A673 (cell line): Measurements from ENCODE around the gene ZNF511. TPM values are rescaled to one million over a fixed set of nuclear protein-coding genes. Genes with fewer than 3 reads are reported as not detected.

Experiments
- BruUV-seq: library from RNA; stranded (reverse); fragments of 400-500 nt; replicated peaks from 2 replicates; lab custom pipeline; 2021; lab: Mats Ljungman, UMichigan
- CTCF ChIA-PET: fragments of 300-600 bp; sonication (Branson Sonifier 250); formaldehyde crosslinking; loops from one replicate; lab custom pipeline; 2022; ENCODE audit warnings: antibody characterized with exemption; lab: Charles Lee
- POLR2A ChIA-PET: fragments of 300-600 bp; sonication (Branson Sonifier 250); formaldehyde crosslinking; loops from one replicate; lab custom pipeline; 2022; ENCODE audit warnings: antibody characterized with exemption; ENCODE audit not compliant: low non-redundant PET; lab: Charles Lee
- DNase-seq: peaks from one replicate; pipeline ENCODE4 v3.0.0-alpha.2; 2015; ENCODE audit warnings: low spot score
- H3K27ac ChIP-seq: fragments of 200-600 bp; sonication (generic); 2 replicates; pipeline ENCODE4 v1.5.1; 2016; ENCODE audit warnings: mixed run types, low read depth, mild to moderate bottlenecking, mixed read lengths, antibody characterized with exemption, low read length; ENCODE audit not compliant: poor library complexity, severe bottlenecking
- H3K27me3 ChIP-seq: fragments of 200-600 bp; sonication (generic); replicated peaks from 2 replicates; pipeline ENCODE4 v1.6.1; 2017; ENCODE audit warnings: mixed run types, low read depth, mild to moderate bottlenecking, mixed read lengths, antibody characterized with exemption, low read length; ENCODE audit not compliant: insufficient read depth, poor library complexity
- H3K36me3 ChIP-seq: fragments of 200-600 bp; sonication (generic); 2 replicates; pipeline ENCODE4 v1.6.1; 2016; ENCODE audit warnings: mixed run types, mild to moderate bottlenecking, mixed read lengths, antibody characterized with exemption, low read length; ENCODE audit not compliant: insufficient read depth, poor library complexity, severe bottlenecking
- H3K4me1 ChIP-seq: fragments of 200-600 bp; sonication (generic); 2 replicates; pipeline ENCODE4 v1.6.1; 2017; ENCODE audit warnings: mixed run types, mild to moderate bottlenecking, mixed read lengths, antibody characterized with exemption, low read length; ENCODE audit not compliant: insufficient read depth, poor library complexity, severe bottlenecking
- H3K4me3 ChIP-seq: fragments of 200-600 bp; sonication (generic); 2 replicates; pipeline ENCODE4 v1.5.1; 2016; ENCODE audit warnings: low read depth, mixed run types, mild to moderate bottlenecking, mixed read lengths, low read length; ENCODE audit not compliant: poor library complexity, severe bottlenecking
- H3K9me3 ChIP-seq: fragments of 200-600 bp; sonication (generic); 2 replicates; pipeline ENCODE4 v1.6.1; 2016; ENCODE audit warnings: mixed run types, low read depth, mild to moderate bottlenecking, mixed read lengths, antibody characterized with exemption, low read length; ENCODE audit not compliant: poor library complexity, severe bottlenecking
- EZH2 ChIP-seq: fragments of 200-600 bp; sonication (generic); IDR thresholded peaks from 2 replicates; pipeline ENCODE4 v1.6.1; 2017; ENCODE audit warnings: borderline replicate concordance, low read depth, mild to moderate bottlenecking, mixed read lengths, antibody characterized with exemption, low read length; ENCODE audit not compliant: poor library complexity, severe bottlenecking
- intact Hi-C: fragments of 100-400 bp; cut with micrococcal nuclease; formaldehyde crosslinking; loops from one replicate; pipeline ENCODE4 v1.10.0; 2022; ENCODE audit not compliant: unreplicated experiment
- total RNA-seq: library from RNA; stranded (reverse); gene quantifications from 2 replicates; pipeline ENCODE4 v1.2.3, GENCODE V29; 2021
- TF ChIP-seq, protein P1 (sequence below): fragments of 300-800, 200-600 bp; sonication (generic); conservative IDR thresholded peaks from 2 replicates; pipeline ENCODE4 v1.5.1; 2017; ENCODE audit warnings: low read depth, mild to moderate bottlenecking, antibody characterized with exemption, low read length, moderate library complexity, mixed read lengths

The ZNF511 gene
- total RNA-seq, 1 experiment from 2014 or later = 61.4 TPM

DNA sequence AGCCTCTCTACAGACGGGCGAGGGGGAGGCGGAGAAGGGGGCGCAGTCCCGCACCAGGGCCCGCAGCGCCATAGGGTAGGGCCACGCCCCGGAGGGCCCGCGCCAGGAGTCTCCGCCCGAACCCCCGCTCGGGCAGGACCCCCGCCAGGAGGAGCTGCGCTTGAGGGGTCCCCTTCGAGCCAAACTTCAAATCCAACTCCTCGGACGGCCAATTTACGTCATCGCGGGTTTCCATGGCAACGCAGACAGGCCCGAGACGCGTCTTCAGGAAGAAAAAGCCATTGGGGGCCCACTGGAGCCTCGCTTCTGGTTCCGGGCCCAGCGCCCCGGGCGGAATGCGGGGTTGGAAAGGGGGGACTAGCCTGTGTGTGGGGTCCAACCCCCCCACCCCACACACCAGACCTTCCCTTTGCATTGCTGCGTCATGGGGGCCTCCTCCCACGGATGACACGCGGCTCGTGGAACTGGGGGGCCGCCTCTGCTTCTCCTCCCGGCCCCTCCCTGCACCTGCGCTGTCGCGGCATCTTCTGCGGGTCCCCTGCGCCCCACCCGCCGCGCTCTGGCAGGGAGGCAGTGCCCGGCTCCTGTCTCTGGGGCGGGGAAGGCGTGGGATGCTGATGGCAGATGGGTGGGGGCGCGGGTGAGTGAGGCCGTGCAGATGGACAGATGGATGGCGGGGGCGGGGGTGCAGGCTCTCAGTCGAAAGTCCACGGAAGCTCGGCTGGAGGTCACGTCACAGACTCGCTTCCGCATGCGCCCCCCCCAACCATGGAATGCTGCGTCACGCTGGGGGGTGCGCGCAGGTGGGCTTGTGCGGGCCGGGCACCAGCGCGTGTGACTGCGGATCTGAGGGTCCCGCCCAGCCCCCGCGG, 26.8 kb downstream of the ZNF511 start:
- H3K9me3 ChIP-seq = no peaks in the 10 kb centered on the region
- H3K4me1 ChIP-seq = peaks cover 18% of the 10 kb centered on the region
- TF ChIP-seq, protein P1, sequence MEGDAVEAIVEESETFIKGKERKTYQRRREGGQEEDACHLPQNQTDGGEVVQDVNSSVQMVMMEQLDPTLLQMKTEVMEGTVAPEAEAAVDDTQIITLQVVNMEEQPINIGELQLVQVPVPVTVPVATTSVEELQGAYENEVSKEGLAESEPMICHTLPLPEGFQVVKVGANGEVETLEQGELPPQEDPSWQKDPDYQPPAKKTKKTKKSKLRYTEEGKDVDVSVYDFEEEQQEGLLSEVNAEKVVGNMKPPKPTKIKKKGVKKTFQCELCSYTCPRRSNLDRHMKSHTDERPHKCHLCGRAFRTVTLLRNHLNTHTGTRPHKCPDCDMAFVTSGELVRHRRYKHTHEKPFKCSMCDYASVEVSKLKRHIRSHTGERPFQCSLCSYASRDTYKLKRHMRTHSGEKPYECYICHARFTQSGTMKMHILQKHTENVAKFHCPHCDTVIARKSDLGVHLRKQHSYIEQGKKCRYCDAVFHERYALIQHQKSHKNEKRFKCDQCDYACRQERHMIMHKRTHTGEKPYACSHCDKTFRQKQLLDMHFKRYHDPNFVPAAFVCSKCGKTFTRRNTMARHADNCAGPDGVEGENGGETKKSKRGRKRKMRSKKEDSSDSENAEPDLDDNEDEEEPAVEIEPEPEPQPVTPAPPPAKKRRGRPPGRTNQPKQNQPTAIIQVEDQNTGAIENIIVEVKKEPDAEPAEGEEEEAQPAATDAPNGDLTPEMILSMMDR = no peak
- no peak for TF ChIP-seq EZH2
- no peak overlapping the region for H3K27ac ChIP-seq
- BruUV-seq = no TSS peak
- peak; percentile 79 for DNase-seq
- intact Hi-C loops = no loop called here
- ChIA-PET CTCF (interaction anchor here (0.6 kb wide), 1 partner anchor 47 kb away, joined by 5 read pairs; no protein-coding TSS in a partner anchor), POLR2A (interaction anchor here (0.6 kb wide), 1 partner anchor 195 kb away, joined by 12 read pairs; no protein-coding TSS in a partner anchor)
- H3K27me3 ChIP-seq = peaks cover 58% of the 10 kb centered on the region
- H3K36me3 ChIP-seq = no peaks in the 10 kb centered on the region
- H3K4me3 ChIP-seq = peak overlapping the region; percentile 28

DNA sequence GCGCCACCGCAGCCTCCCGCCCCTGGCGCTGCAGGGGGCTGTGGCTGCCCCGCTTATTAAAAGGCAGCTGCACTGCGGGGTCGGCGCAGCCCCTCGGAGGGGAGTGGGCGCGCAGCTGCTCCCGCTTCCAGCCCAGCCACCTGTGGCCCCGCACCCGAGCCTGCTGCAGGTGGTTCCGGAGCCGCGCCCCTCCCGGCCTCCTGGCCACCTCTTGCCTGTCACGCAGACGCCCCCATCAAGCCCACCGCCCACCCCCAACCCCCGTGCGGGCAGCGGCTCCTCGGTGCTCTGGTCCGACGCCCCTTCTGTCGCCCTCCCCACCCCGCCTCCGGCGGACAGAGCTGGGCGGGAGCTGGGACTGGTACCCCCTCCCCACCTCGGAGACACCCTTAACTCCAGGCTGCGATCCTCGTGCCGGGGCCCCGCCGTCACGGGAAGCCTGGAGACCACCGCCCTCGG, 27.4 kb downstream of the ZNF511 start:
- intact Hi-C loops = no loop called here
- BruUV-seq = no TSS peak
- H3K9me3 ChIP-seq = no peaks in the 10 kb centered on the region
- POLR2A ChIA-PET = no interaction called here
- peak overlapping the region; percentile 28 for H3K4me3 ChIP-seq
- H3K27ac ChIP-seq = no peak overlapping the region
- TF ChIP-seq, protein P1 = no peak
- no peak for TF ChIP-seq EZH2
- DNase-seq = no peak
- no peaks in the 10 kb centered on the region for H3K36me3 ChIP-seq
- peaks cover 18% of the 10 kb centered on the region for H3K4me1 ChIP-seq
- peaks cover 58% of the 10 kb centered on the region for H3K27me3 ChIP-seq
- CTCF ChIA-PET = interaction anchor here (0.5 kb wide), 1 partner anchor 1549 kb away, joined by 3 read pairs; no protein-coding TSS in a partner anchor

DNA sequence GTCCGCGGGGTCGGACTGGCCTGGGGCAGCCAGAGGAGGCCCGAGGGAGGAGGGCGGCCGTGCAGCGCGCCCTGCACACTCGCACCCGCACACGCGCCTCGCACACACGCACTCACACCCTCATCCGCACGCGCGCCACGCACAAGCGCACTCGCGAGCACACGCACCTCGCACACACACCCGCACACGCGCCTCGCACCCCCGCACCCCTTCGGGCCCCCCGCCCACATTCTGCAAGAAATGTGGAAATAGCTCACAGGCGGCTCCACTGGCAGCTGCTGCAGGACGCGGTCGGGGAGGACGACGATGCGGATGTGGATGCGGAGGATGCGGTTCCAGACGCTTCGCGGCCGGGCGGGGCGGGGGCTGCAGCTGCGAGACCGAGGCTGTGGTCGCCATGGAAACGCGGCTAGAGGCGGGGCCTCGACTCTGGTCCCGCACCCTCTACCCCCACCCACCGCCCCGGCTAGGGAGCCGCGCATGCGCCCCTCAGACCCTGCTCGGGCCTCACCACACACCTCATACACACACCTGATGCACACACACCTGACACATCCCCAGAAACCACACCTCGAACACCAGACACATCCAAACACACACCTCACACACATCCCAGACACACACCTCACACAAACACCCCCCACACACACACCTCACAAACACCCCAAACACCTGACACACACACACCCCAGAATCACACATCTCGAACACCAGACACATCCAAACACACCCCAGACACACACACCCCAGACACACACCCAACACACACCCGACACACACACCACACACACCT, 28.1 kb downstream of the ZNF511 start, which contains the start of gene CALY:
CALY (minus strand) TSS at position 320 of the 793 bp plus-strand sequence. CDS start 7,907 bp downstream, outside the sequence.
- POLR2A ChIA-PET = no interaction called here
- Histone ChIP-seq H3K36me3 (no peaks in the 10 kb centered on the region), H3K4me3 (peak within 1 kb of the TSS; percentile 28), H3K27ac (no peak within 1 kb of the TSS), H3K4me1 (peaks cover 18% of the 10 kb centered on the region), H3K9me3 (no peaks in the 10 kb centered on the region), H3K27me3 (peaks cover 53% of the 10 kb centered on the region)
- CTCF ChIA-PET = interaction anchor here (0.5 kb wide), 1 partner anchor 1549 kb away, joined by 3 read pairs; no protein-coding TSS in a partner anchor
- intact Hi-C loops = no loop called here
- TF ChIP-seq, protein P1 = no peak
- peak; percentile 95 for TF ChIP-seq EZH2
- peak; percentile 56 for DNase-seq
- BruUV-seq = no TSS peak
